PC-9 (cell line): ENCODE results near the gene NAPB.

Experiments used
- EZH2 ChIP-seq: fragments of 200-600 bp; sonication (generic); IDR thresholded peaks from 2 replicates; pipeline ENCODE4 v1.8.0; 2017; ENCODE audit warnings: antibody characterized with exemption, low read depth
- TF ChIP-seq, protein P1 (sequence below): fragments of 200-600 bp; sonication (generic); conservative IDR thresholded peaks from 2 replicates; pipeline ENCODE4 v1.6.1; 2017; ENCODE audit warnings: mixed run types, antibody characterized with exemption, mild to moderate bottlenecking, moderate library complexity

DNA sequence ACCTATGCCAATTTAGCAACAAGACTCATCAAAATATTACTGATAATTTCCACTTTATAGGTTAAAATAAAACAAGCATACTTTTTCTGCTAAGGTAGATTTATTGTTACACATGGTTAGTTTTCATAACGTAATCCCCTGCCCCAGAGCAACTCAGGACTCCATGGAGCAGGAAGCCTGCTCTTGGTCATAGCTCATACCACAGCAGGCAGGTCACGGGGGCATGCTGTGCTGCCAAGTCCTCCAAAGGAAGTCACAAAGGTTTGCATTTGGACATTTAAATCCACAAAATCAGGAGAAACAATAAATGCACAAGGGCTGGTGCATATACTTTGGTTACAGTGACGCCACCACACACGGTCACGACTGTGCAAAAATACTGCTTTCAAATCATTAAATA is 46.8 kb downstream of the NAPB start:
- TF ChIP-seq, protein P1, sequence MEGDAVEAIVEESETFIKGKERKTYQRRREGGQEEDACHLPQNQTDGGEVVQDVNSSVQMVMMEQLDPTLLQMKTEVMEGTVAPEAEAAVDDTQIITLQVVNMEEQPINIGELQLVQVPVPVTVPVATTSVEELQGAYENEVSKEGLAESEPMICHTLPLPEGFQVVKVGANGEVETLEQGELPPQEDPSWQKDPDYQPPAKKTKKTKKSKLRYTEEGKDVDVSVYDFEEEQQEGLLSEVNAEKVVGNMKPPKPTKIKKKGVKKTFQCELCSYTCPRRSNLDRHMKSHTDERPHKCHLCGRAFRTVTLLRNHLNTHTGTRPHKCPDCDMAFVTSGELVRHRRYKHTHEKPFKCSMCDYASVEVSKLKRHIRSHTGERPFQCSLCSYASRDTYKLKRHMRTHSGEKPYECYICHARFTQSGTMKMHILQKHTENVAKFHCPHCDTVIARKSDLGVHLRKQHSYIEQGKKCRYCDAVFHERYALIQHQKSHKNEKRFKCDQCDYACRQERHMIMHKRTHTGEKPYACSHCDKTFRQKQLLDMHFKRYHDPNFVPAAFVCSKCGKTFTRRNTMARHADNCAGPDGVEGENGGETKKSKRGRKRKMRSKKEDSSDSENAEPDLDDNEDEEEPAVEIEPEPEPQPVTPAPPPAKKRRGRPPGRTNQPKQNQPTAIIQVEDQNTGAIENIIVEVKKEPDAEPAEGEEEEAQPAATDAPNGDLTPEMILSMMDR = no peak
- TF ChIP-seq EZH2 = no peak
